Dedifferentiated amniotic fluid mesenchymal stem cell (primary cell): ENCODE measurements around the gene LIPG.
"Not testable (repeated sequence)": the region's sequence is repeated elsewhere in the genome, so short reads cannot be mapped to it uniquely, and the experiment has no call there.

Experiments used
- DNase-seq: peaks from one replicate; pipeline ENCODE4 v3.0.0-alpha.2; 2016; ENCODE audit errors: extremely low spot score

LIPG gene

GRCh38 chr18:49561289-49562193 lies at the start of gene LIPG:
TSS of gene LIPG (plus strand) at chr18:49562057. CDS start at chr18:49562309, 252 bp downstream.
- no peak for DNase-seq

GRCh38 chr18:49512876-49513275 lies 49.0 kb upstream of the LIPG start:
- DNase-seq, result not testable (repeated sequence)

GRCh38 chr18:49514577-49514976 lies 47.3 kb upstream of the LIPG start:
- no peak for DNase-seq

GRCh38 chr18:49515003-49515402 lies 46.9 kb upstream of the LIPG start:
- DNase-seq, result not testable (repeated sequence)

- DNase-seq, result no peak
Measured at GRCh38 chr18:49515516-49515915, 46.3 kb upstream of the LIPG start.

GRCh38 chr18:49517483-49517882 lies 44.4 kb upstream of the LIPG start:
- no peak for DNase-seq

GRCh38 chr18:49519101-49519971 lies 42.5 kb upstream of the LIPG start:
- peak; percentile 21 for DNase-seq

- no peak for DNase-seq
Measured at GRCh38 chr18:49520661-49521145, 41.2 kb upstream of the LIPG start.

- no peak for DNase-seq
Measured at GRCh38 chr18:49521216-49521835, 40.5 kb upstream of the LIPG start.

GRCh38 chr18:49523580-49524093 lies 38.2 kb upstream of the LIPG start:
- not testable (repeated sequence) for DNase-seq

GRCh38 chr18:49524349-49524748 lies 37.5 kb upstream of the LIPG start:
- no peak for DNase-seq

GRCh38 chr18:49524951-49525350 lies 36.9 kb upstream of the LIPG start:
- DNase-seq, result no peak

GRCh38 chr18:49525981-49526380 lies 35.9 kb upstream of the LIPG start:
- DNase-seq, result no peak

- no peak for DNase-seq
Measured at GRCh38 chr18:49527631-49528327, 34.1 kb upstream of the LIPG start.

- no peak for DNase-seq
Measured at GRCh38 chr18:49529596-49529995, 32.3 kb upstream of the LIPG start.

GRCh38 chr18:49531678-49532153 lies 30.1 kb upstream of the LIPG start:
- no peak for DNase-seq

GRCh38 chr18:49534846-49535601 lies 26.8 kb upstream of the LIPG start:
- DNase-seq, result no peak

GRCh38 chr18:49537232-49537896 lies 24.5 kb upstream of the LIPG start:
- DNase-seq, result no peak

GRCh38 chr18:49544362-49544761 lies 17.5 kb upstream of the LIPG start:
- DNase-seq, result no peak

- no peak for DNase-seq
Measured at GRCh38 chr18:49546278-49546677, 15.6 kb upstream of the LIPG start.
